Stimulated activated naive CD8-positive, alpha-beta T cell treated with anti-CD3 and anti-CD28 coated beads, Interleukin-15, Interleukin-2, amounts not matched to agents 100 ng/mL and 50 ng/mL, for 24 hours (primary cell): ENCODE measurements around the gene ZBTB8OS.
"Not testable (repeated sequence)": the region's sequence is repeated elsewhere in the genome, so short reads cannot be mapped to it uniquely, and the experiment has no call there.

Experiments used
- H3K27ac Mint-ChIP-seq: one replicate; pipeline ENCODE4 v1.8.0; 2021; ENCODE audit warnings: mild to moderate bottlenecking, mixed read lengths
- H3K27me3 Mint-ChIP-seq: one replicate; pipeline ENCODE4 v1.8.0; 2021; ENCODE audit warnings: mixed read lengths
- H3K36me3 Mint-ChIP-seq: one replicate; pipeline ENCODE4 v1.8.0; 2021; ENCODE audit warnings: low read depth, mixed read lengths
- H3K4me1 Mint-ChIP-seq: one replicate; pipeline ENCODE4 v1.8.0; 2021; ENCODE audit warnings: low read depth, mixed read lengths
- H3K4me3 Mint-ChIP-seq: one replicate; pipeline ENCODE4 v1.8.0; 2021; ENCODE audit warnings: mild to moderate bottlenecking, mixed read lengths
- H3K9me3 Mint-ChIP-seq: one replicate; pipeline ENCODE4 v1.8.0; 2021; ENCODE audit warnings: mixed read lengths

The ZBTB8OS gene

GRCh38 chr1:32630173-32630572 is 20.2 kb downstream of the ZBTB8OS start:
- H3K9me3 Mint-ChIP-seq, H3K27me3 Mint-ChIP-seq, H3K4me3 Mint-ChIP-seq, H3K27ac Mint-ChIP-seq: not testable (repeated sequence)
- peaks cover 11% of the 10 kb centered on the region for H3K4me1 Mint-ChIP-seq
- peaks cover 56% of the 10 kb centered on the region for H3K36me3 Mint-ChIP-seq

DNA sequence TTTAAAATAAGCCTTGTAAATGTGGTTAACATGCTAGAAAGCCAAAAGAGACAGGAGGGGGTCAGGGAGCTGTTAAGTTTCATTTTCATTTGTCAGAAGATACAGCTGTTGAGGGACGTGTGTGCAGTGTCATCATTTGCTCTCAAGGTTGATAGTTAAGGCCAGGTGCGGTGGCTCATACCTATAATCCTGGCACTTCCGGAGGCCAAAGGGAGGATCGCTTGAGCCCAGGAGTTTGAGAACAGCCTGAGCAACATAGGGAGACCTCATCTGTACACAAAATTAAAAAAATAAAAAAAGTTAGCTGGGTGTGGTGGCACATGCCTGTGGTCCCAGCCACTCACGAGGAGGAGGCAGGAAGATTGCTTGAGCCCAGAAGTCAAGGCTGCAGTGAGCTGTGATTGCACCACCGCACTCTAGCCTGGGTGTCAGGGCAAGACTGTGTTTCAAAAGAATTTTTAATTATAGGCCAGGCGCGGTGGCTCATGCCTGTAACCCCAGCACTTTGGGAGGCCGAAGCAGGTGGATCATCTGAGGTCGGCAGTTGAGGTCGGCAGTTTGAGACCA is 22.7 kb downstream of the ZBTB8OS start:
- Mint-ChIP-seq H3K9me3 (peaks cover 8% of the 10 kb centered on the region), H3K27me3 (no peaks in the 10 kb centered on the region), H3K36me3 (peaks cover 60% of the 10 kb centered on the region), H3K4me3 (peak overlapping the region; percentile 37), H3K4me1 (peaks cover 29% of the 10 kb centered on the region), H3K27ac (peak overlapping the region; percentile 63)

DNA sequence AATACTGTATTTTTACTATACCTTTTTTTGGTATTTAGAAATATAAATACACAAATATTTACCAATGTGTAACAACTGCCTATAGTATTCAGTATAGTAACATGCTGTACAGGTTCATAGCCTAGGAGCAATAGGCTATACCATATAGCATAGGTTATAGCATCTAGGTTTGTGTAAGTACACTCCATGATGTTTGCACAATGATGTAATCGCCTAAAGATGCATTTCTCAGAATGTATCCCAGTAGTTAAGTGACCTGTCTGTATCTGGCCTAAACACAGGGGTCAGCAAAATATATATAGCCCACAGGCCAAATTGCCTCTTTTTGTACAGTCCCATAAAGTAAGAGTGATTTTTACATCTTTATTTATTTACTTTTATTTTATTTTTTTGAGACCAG is 24.2 kb downstream of the ZBTB8OS start:
- Mint-ChIP-seq H3K27me3 (no peaks in the 10 kb centered on the region), H3K36me3 (peaks cover 66% of the 10 kb centered on the region), H3K9me3 (peaks cover 8% of the 10 kb centered on the region), H3K27ac (no peak overlapping the region), H3K4me3 (no peak overlapping the region), H3K4me1 (peaks cover 39% of the 10 kb centered on the region)

DNA sequence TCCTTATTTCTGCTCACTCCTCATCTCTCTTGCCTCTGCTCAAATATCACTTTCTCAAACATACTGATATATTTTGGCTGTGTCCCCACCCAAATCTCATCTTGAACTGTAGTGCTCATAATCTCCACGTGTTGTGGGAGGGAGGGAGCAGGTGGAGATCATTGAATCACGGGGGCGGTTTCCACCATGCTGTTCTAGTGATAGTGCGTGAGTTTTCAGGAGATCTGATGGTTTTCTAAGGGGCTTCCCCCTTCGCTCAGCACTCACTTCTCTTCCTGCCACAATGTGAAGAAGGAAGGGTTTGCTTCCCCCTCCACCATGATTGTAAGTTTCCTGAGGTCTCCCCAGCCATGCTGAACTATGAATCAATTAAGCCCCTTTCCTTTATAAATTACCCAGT is 26.6 kb downstream of the ZBTB8OS start:
- Mint-ChIP-seq H3K4me3 (peak overlapping the region; percentile 60), H3K9me3 (peaks cover 8% of the 10 kb centered on the region), H3K36me3 (peaks cover 63% of the 10 kb centered on the region), H3K27ac (peak overlapping the region; percentile 98), H3K4me1 (peaks cover 51% of the 10 kb centered on the region), H3K27me3 (no peaks in the 10 kb centered on the region)

DNA sequence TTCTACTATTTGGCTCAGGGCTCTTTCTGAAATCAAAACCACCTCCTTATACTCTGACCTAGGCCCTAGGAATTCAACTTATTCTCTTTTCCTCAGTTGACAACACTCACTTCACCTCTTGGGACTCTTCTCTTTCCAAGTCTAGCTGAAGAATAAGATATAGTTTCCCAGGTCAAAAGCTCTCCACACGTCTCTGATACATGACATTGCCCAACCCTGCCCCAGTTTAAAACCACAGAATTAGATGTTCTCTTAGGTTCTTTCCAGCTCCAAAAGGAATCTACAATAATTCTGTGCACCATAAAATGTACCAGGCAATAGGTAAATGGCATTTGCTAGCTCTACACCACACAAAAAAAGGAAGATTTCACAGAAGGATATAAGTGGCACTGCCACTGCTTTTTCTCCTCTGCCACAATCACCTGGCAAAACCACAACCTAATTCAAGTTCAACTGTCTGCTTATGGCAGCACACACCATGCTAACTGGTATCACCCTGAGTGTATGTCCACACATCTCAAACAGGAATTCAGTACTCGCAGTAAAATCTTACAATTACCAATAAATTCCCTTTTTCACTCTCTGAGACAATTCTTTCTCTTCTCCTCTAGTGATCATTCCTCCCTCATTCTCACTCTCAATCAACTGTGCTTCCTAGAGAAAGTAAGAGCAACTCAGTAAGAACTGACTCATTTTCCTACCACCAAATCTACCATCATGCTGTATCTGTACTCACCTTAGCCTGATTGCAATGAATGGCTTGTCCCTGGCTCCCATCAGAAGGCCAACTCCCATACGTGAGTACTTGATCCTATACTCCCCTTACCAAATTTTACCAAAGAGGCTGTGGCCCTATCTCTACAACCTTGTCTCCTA is 27.3 kb downstream of the ZBTB8OS start:
- H3K27ac Mint-ChIP-seq: peak overlapping the region; percentile 98
- peaks cover 63% of the 10 kb centered on the region for H3K36me3 Mint-ChIP-seq
- H3K4me1 Mint-ChIP-seq: peaks cover 51% of the 10 kb centered on the region
- H3K4me3 Mint-ChIP-seq: peak overlapping the region; percentile 60
- no peaks in the 10 kb centered on the region for H3K27me3 Mint-ChIP-seq
- peaks cover 8% of the 10 kb centered on the region for H3K9me3 Mint-ChIP-seq

DNA sequence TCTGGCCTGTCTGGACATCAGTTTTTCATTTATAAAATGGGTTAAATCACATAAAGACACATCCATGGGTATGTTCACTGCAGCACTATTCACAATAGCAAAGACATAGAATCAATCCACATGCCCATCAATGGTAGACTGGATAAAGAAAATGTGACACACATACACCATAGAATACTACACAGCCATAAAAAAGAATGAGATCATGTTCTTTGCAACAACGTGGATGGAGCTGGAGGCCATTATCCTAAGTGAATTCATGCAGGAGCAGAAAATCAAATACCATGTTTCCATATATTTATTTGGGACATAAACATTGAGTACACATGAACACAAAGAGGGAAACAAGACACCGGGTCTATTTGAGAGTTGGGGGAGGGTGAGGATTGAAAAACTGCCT is 28.1 kb downstream of the ZBTB8OS start:
- Mint-ChIP-seq H3K36me3 (peaks cover 60% of the 10 kb centered on the region), H3K27me3 (no peaks in the 10 kb centered on the region), H3K27ac (peak overlapping the region; percentile 98), H3K4me3 (no peak overlapping the region), H3K4me1 (peaks cover 44% of the 10 kb centered on the region), H3K9me3 (peaks cover 8% of the 10 kb centered on the region)

DNA sequence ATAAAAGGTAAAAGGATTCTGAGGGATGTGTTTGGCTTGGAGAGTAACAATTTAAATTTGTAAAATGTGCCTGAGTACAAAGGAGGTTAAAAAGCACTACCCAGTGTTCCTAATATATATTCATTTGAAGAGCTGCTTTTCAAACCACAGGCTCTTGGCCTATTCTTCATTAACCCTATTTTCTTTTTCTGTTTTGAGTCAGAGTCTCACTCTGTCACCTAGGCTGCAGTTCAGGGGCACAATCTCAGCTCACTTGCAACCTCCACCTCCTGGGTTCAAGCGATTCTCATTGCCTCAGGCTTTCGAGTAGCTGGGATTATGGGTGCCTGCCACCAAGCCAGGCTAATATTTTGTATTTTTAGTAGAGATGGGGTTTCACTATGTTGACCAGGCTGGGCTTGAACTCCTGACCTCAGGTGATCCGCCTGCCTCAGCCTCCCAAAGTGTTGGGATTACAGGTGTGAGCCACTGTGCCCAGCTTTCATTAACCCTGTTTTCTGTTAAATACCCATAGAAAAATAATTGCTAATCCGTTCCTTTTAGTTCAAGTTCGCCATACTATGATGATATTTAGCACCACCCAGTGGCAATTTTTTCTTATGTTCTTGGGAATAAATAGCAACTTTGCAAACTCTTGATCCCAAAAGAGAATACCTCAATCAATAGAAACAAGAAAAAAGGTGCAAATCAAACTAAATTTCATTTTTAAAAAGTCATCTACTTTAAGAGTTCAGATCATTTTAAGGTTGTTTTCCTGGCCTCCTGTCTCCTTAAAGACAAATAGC is 30.5 kb downstream of the ZBTB8OS start:
- Mint-ChIP-seq H3K9me3 (peaks cover 8% of the 10 kb centered on the region), H3K4me1 (peaks cover 40% of the 10 kb centered on the region), H3K4me3 (no peak overlapping the region), H3K27me3 (no peaks in the 10 kb centered on the region), H3K27ac (peak overlapping the region; percentile 21), H3K36me3 (peaks cover 51% of the 10 kb centered on the region)

DNA sequence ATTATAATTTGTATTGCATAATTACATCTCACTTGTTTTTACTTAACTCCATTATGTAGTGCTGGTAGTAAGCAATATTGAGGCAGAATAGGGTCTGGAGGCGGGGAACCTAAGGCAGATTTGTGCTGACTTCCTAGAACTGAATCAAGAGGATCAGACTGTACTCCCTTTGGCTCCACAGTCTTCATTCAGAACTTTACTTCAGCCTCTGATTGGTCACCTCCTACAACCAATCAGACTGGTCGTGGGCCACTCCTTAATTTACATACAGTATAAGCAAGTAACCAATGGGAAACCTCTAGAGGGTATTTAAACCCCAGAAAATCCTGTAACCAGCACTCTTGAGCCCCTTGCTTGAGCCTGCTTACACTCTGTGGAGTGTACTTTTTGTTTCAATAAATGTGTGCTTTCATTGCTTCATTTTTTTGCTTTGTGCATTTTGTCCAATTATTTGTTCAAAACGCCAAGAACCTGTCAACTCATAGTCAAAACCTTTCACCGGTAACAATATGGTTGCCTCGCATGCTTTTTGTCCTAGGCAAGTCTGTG is 31.6 kb downstream of the ZBTB8OS start:
- Mint-ChIP-seq H3K9me3 (peaks cover 3% of the 10 kb centered on the region), H3K27ac (no peak overlapping the region), H3K36me3 (peaks cover 44% of the 10 kb centered on the region)

DNA sequence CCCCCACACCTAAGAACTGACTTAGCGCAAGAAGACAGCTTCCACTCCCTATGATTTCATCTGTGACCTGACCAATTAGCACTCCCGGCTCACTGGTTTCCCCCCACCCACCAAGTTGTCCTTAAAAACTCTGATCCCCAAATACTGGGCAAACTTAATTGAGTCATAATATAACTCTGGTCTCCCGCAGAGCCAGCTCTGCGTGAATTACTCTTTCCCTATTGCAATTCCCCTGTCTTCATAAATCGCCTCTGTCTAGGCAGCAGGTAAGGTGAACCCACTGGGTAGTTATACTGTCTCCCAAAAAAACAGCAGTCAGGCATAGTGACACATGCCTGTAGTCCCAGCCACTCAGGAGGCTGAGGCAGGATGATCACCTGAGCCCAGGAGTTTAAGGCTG is 36.9 kb downstream of the ZBTB8OS start:
- no peak overlapping the region for H3K4me3 Mint-ChIP-seq
- H3K4me1 Mint-ChIP-seq: peaks cover 5% of the 10 kb centered on the region
- no peaks in the 10 kb centered on the region for H3K9me3 Mint-ChIP-seq
- no peak overlapping the region for H3K27ac Mint-ChIP-seq
- H3K27me3 Mint-ChIP-seq: no peaks in the 10 kb centered on the region
- peaks cover 9% of the 10 kb centered on the region for H3K36me3 Mint-ChIP-seq

More for the DNA sequence above, 31.6 kb downstream of the ZBTB8OS start:
- Mint-ChIP-seq H3K4me3 (no peak overlapping the region), H3K27me3 (no peaks in the 10 kb centered on the region), H3K4me1 (peaks cover 33% of the 10 kb centered on the region)

DNA sequence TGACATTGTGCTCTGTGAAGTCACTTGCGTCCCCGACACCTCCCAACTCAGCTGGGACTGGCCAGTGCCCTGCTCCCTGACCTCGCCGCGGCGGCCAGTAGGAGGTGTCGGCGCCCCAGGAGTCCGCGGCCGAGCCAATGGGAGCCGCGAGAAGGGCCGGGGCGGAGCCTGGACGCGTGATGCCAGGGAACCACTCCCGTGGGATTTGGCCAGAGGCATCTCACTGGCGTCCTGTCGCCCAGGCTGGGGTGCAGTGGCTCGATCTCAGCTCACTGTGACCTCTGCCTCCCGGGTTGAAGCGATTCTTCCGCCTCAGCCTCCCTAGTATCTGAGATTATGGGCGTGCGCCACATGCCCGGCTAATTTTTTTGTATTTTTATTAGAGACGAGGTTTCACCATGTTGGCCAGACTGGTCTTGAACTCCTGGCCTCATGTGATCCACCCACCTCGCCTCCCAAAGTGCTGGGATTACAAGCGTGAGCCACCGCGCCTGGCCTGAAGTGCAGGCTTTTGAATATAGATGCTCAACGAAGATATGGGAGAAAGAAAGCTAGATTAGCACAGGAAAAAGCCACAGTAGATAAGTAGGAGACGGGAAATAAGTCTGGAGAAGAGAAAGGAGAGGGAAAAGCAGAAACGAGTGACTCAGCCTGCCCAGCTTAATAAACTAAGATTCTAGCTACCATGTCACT is 38.0 kb downstream of the ZBTB8OS start:
- H3K27me3 Mint-ChIP-seq: no peaks in the 10 kb centered on the region
- no peaks in the 10 kb centered on the region for H3K9me3 Mint-ChIP-seq
- no peak overlapping the region for H3K27ac Mint-ChIP-seq

DNA sequence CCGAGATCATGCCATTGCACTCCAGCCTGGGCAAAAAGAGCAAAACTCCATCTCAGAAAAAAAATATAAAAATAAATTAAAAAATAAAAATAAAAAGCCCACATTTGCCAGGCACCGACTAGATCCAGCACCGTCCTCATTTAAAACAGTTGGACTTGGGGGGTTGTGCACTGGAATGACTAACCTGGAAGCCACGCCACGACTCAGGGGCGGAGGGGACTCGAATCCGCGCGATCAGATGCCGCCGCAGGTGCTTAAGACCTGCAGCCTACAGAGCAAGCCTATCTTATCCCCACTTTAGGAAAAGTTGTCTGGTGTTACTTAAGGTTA is 38.5 kb downstream of the ZBTB8OS start:
- Mint-ChIP-seq H3K27ac (no peak overlapping the region), H3K36me3 (peaks cover 5% of the 10 kb centered on the region), H3K4me3 (peak overlapping the region; percentile 77), H3K9me3 (no peaks in the 10 kb centered on the region), H3K4me1 (peaks cover 5% of the 10 kb centered on the region), H3K27me3 (no peaks in the 10 kb centered on the region)

More for the DNA sequence above, 38.0 kb downstream of the ZBTB8OS start:
- peaks cover 5% of the 10 kb centered on the region for H3K4me1 Mint-ChIP-seq
- peaks cover 5% of the 10 kb centered on the region for H3K36me3 Mint-ChIP-seq
- H3K4me3 Mint-ChIP-seq: peak overlapping the region; percentile 77

GRCh38 chr1:32609180-32609579 is 41.2 kb downstream of the ZBTB8OS start:
- H3K27ac Mint-ChIP-seq: no peak overlapping the region
- no peaks in the 10 kb centered on the region for H3K9me3 Mint-ChIP-seq
- H3K27me3 Mint-ChIP-seq: no peaks in the 10 kb centered on the region
- no peak overlapping the region for H3K4me3 Mint-ChIP-seq
- no peaks in the 10 kb centered on the region for H3K36me3 Mint-ChIP-seq
- peaks cover 5% of the 10 kb centered on the region for H3K4me1 Mint-ChIP-seq

- Mint-ChIP-seq H3K4me1 (no peaks in the 10 kb centered on the region), H3K27me3 (no peaks in the 10 kb centered on the region), H3K4me3 (no peak overlapping the region), H3K27ac (no peak overlapping the region), H3K36me3 (no peaks in the 10 kb centered on the region), H3K9me3 (no peaks in the 10 kb centered on the region)
Observed at GRCh38 chr1:32606565-32607371, 43.6 kb downstream of the ZBTB8OS start.
